ENCODE results near the gene TSPAN32.

The TSPAN32 gene, protein sequence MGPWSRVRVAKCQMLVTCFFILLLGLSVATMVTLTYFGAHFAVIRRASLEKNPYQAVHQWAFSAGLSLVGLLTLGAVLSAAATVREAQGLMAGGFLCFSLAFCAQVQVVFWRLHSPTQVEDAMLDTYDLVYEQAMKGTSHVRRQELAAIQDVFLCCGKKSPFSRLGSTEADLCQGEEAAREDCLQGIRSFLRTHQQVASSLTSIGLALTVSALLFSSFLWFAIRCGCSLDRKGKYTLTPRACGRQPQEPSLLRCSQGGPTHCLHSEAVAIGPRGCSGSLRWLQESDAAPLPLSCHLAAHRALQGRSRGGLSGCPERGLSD

DNA sequence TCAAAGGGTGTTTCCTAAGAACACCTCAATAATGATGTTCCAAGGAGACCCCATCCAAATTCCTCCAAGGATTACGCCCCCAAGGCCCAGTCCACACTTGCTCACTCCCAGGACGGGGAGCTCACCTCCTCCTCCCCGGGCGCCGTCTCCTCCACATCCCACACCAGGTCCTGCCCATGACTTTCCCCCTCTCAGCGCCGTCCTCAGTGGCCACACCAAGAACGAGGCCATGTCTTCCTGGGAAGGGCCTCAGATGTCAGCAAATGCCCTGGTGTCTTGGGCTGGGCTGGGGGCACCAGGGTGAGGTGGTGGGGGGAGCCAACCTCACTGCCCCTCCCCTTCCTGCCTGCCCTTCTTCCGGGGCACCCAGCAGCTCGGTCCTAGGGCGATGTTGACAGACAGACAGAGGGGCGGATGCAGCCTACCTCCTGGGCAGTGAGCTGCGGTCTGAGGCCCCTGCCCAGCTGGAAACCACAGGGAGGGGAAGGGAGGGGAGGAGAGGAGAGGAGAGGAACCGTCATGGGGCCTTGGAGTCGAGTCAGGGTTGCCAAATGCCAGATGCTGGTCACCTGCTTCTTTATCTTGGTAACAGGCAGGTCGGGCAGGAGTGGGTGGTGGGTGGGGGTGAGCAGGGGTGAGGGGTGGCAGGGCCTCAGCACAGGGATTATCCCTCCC lies at the start of gene TSPAN32, which contains the start of gene C11orf21:
TSPAN32 (plus strand) TSS at position 383 of the 675 bp plus-strand sequence; CDS start at position 520, 137 bp downstream.
C11orf21 (minus strand) TSS at position 288 of the 675 bp plus-strand sequence; CDS start at position 178, 110 bp downstream.
- peak; percentile 69 for DNase-seq
- ATAC-seq, result peak; percentile 58

DNA sequence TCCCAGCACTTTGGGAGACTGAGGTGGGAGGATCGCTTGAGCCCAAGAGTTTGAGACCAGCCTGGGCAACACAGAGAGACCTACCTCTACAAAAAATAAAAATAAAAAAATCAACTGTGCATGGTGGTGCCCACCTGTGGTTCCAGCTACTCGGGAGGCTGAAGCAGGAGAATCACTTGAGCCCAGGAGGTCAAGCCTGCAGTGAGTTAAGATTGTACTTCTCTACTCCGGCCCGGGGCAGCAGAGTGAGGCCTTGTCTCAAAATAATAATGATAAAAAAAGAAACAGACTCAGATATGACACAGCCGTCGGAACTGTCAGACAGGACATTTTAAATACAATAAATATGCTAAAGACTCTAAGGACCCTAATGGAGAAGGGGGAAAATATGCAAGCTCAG lies 49.8 kb upstream of the TSPAN32 start:
- ATAC-seq, result no peak
- no peak for DNase-seq

DNA sequence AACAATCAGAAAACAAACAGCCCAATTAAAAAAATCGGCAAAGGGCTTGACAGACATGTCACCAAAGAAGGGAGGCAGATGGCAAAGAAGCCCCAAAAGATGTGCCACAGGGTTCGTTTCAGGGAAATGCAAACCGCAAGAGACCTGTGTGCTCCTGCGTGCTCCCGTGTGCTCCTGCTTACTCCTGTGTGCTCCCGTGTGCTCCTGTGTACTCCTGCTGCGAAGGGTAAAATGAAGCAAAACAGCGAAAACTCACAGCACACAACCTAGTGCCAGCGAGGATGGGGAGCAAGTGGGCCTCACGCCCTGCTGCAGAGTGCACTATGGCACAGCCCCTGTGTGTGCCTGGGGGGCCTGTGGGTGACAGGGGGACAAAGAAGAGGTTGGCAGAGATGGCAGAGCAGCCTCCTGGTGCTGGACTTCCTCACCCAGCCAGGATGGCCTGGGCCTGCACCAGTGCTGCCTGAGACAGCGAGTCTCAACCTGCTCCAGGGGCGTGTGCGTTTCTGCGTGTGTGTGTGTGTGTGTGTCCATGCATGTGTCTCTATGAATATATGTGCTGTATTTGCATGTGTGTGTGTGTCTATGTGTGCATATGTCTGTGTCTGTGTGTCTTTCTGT lies 45.4 kb upstream of the TSPAN32 start:
- DNase-seq (no peak), ATAC-seq (no peak)

DNA sequence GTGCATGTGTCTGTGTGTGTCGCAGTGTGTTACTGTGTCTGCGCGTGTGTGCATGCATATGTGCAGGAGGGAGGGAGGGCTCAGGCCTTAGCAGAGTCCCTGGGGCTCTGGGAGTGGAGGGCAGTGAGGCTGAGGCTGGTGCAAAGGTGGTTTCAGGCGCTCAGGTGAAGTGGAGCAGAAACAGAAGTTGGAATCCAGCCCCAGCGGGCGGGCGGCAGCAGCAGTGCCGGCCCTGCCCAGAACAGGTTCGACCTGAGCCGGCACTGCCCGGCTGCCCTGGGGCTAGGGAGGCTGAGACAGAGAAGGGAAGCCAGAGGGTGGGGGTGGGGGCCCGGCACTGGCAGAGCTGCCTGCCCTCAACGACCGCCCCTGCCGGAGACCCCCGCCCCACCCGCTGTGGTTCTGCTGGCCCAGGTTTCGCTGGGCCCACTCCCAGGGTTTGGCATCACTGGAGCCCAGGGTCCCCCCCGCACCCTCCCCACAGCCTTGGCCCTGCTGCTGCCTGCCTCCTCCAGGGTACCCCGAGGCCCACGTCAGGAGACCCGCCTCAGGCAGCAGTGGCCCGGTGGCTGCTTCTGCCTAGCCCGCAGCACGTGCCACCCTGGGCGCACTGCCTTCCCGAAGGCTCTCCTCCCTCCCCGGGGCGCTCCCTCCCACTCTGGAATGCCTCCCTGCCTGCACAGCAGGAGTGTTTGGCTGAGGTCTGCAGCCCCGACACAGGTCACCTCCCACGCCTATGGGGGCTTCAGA lies 44.7 kb upstream of the TSPAN32 start:
- DNase-seq (no peak), ATAC-seq (no peak)

DNA sequence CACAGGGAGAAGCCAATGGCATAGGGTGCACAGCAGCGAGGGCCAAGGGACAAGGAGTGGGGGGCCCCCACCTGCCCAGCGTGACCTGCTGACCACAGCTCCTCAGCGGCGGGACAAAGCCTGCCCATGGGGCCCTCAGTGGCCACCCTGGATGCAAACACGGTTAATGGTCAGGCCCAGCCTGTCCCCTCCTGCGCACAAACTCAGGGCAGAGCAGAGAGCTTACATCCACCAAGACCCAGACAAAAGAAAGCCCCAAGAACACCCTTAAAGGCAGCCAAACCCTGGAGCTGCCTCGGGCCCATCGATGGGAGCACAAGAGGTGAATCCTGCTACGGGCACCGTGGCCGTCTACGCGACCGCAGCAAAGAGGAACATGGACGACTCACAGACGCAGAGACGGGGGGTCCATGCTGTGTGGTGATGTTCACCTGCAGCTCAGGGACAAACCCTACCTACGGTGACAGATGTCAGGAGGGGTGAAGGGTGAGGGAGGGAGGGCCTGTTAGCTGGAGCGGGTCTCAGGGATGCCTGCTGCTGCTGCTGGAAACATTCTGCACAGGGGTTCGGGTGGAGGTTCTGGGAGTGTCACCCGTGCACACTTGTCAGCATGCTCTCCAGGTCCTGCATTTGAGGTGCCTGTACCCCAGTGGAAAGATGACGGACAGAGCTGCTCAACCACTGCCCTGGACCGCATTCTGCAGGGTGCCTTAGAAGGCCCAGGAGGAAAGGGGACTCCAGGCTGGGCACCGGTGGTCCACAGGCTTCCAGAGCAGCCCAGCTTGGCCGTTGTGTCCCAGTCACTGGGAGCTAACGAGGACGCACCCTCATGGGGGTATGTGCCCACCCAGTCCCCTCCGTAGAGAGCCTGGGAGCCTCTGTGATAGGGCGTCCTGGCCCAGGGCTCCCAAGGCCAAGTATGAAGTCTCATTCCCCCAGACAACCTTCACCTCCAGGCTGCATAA lies 43.0 kb upstream of the TSPAN32 start:
- DNase-seq, result no peak
- no peak for ATAC-seq

DNA sequence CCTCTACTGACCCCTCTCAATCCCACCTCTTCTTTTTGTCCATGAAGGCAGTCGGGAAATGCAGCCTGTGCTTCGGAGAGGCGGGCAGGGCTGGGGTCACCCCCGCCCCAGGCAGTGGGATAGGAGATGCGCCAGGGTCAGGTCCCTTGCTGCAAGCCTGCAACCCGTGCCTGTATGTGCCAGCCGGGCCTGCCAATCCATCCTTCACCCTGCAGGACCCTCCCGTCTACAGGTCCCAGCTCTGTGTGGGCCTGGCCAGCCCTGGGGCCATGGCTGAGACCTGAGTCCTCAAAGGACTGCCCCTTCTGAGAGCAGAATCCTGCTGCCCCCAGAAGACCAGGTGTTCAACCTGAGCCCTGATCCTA lies 42.4 kb upstream of the TSPAN32 start:
- DNase-seq, result no peak
- no peak for ATAC-seq

DNA sequence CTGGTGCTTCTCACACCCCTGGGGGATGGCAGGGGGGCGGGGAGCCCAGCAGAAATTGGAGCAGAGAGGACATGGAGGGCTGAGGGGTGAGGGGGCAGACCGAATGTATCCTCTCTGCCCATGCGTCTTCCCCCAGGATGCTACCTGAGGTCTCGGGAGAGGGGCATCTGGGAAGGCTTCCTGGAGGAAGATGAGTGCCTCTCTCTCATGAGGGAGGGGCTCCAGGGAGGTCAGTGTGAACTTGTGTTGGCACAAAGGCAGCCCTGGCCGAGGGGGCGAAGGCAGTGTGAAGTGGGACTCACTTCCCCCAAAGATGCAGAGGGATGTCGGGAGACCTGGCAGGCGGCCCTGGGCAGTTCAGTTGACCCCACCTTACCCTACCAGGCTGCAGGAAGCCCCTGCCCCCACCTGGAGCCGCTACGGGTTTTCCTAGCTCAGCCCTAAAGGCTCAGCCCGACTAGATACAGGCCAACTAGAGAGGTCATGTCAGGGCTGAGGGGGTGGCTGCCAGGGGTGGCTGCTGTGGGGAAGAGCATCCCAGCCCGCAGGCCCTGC lies 41.8 kb upstream of the TSPAN32 start:
- DNase-seq (no peak), ATAC-seq (no peak)

DNA sequence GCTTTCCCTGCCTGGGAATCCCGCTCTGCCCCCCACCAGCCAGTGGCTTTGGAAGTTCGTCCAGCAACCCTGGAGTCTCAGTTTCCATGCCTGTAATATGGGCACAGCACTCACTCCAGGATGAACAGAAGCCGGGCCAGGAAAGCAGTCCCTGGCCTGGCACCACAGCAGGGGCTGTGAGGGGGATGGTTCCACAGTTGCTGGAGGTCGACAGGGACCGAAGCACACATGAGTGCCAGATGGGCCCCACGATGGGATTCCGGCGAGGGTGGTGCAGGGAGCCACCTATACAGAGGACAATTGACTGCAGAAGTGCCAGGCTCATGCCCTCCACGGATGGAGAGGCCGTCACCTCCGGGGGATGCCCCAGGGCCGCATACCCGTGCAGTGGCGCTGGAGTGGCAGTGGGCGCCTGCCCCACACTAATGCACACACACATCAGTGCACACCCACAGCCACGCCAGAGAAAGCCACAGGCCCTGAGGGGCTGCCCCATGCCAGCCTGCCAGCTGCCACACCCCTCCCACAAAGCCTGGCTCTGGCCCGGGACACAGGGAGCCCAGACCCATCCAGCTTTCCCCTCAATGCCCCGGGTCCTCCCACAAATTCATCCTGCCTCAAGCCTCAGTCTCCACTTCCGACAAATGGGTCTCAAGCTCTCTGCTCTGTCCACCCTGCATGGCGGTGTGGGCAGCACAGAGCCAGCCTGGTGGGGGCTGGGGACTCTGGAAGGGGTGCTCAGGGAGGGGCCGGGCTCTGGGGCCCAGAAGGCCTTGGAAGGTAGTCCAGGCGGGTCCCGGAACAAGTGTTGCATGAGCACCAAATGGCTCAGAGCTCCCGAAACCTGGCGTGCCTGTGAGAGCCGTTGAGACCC lies 41.1 kb upstream of the TSPAN32 start:
- ATAC-seq, result no peak
- DNase-seq, result no peak

DNA sequence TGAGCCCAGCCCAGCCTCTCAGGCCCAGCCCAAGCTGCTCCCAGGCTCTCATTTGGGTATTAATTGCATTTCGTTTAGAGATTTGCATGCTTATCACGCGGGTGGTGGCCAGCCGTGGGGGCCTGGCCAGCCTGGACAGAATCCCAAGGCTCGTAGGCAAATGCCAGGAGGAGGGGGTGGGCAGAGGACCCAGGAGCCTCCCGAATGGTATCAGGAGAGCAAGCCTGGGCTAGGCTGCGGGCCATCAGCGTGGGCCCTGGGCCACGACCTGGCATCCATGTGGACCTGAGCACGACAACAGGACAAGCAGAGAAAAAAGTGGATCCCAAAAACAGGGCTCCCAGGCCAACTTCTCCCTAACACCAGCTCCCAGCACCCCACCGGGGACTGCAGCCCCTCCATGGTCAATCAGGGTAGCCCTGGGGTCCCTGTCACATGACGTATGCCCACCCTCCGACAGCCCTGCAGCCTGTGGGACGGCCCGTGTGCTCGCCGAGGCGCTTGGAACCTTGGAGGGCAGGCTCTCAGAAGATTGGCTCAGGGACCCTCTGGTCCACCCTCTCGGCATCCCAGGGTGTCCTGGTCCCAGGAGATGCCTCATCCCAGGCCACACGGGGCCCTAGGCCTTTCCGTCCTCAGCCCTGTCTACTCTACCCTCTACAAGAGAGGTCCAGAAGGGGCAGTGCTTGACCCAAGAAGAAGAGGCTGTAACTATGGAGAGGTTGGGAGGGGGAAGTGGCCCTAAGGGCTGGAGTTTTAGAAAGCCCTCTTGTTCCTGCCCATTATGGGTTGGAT lies 40.2 kb upstream of the TSPAN32 start:
- ATAC-seq (no peak), DNase-seq (no peak)

DNA sequence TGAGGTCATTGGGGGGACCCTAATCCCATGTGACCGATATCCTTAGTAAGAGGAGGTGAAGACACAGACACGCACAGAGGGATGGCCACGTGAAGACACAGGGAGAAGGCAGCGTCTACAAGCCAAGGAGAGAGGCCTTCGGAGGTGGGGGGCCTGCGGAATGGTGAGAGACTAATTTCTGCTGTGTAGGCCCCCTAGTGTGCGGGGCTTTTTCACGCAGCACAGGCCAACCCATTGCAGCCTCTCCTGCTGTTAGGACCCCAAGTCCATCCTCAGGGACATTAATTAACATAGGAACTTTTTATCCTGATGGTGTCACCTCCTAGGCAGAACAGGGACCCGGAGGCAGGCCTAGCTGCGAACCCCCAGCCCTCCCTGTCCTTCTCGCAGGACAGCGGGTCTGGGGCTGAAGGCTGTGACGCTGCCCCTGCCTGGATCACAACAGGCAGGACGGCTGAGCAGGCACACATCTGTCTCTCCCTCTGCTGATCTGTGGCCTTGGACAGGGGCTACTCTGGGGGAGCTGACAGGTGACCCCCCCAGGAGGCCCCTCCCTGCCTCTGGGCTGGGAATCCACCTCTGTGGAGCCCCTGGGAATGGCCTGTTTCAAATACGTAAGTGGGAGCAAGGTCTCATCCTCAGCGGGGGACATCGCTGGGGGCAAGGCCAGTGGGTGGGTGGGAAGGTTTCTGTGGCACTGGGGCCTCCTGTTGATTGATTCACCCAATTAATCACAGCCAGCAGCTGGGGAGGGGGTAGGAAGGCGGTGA lies 39.3 kb upstream of the TSPAN32 start:
- DNase-seq, result no peak
- ATAC-seq, result no peak

DNA sequence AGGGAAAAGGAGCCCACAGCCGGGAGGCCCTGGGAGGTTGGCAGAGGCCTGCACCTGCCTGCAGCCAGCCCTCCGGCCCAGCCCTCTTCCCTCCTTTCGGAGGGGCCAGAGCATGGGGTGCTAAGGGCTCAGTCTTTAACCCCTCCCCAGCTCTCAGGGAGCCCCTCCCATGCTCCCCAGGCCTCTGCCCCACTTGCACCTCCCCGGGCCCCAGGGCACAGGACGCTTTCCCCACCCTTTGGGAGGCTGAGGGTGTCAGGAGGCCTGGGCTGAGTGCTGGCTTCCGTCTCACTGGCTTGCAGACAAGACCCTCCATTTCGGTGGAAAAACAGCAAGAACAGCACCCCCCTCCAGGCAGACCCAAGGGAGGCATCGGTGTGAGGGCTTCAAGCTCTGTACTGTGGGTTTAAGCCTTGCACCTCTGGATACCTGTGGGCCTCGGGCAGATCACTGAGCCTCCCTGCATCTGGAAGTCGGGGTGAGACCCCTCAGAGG lies 38.7 kb upstream of the TSPAN32 start:
- DNase-seq (no peak), ATAC-seq (no peak)

DNA sequence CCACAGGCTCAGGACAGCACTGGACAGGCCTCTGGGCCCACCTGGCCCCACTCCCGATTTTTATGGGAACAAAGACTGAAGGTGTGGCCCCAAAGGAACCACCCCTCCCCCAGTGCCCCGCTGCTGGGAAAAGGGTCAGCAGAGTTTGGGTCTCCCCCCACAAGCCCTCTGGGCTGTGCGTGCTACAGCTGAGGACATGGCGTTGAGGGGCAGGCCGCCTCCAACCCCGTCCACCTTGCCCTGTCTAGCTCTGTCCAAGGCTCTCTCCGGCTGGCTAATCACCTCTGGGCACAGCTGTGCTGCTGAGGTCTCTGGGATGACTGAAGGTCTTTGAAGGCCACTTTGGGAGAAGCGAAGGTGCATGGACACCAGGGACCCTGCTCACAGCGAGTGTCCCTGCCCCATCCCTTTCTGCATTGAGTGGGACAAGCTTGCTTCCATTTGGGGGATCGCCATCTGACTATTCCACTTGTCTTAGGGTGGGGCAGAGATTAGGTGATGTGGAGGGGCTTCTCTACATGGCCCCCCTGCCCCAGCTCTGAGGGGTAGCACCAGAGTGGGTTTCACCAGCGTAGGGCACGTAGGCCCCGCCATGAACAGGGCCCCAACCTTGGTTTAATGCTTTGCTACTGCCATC lies 38.0 kb upstream of the TSPAN32 start:
- DNase-seq (no peak), ATAC-seq (no peak)

DNA sequence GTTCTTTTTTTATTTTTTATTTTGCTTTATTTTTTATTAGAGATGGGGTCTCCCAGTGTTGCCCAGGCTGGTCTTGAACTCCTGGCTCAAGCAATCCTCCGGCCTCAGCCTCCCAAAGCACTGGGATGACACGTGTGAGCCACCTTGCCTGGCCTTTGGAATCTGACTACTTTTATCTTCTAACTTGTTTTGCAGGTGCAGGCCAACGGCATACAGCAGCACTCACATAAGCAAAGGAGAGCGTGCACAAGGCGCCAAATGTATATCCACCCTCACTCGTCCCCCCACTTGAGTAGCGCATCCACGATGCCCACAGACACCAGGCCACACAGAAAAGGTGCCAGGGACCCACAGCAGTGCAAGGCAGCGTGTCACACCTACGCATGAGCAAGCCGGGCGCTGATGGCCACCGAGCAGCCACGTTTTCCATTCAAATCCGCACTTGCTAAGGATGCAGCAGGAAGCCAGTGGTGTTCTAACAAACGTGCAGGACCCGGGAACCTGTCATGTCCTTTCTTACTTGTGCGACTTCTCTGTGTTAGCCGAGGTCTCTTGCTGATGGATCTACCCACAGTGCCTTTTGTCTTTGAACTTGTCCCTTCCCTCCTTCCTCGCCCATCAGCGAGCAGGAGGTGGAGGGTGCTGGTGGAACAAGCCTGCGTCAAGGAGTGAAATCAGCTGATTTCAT lies 37.3 kb upstream of the TSPAN32 start:
- DNase-seq (no peak), ATAC-seq (no peak)

DNA sequence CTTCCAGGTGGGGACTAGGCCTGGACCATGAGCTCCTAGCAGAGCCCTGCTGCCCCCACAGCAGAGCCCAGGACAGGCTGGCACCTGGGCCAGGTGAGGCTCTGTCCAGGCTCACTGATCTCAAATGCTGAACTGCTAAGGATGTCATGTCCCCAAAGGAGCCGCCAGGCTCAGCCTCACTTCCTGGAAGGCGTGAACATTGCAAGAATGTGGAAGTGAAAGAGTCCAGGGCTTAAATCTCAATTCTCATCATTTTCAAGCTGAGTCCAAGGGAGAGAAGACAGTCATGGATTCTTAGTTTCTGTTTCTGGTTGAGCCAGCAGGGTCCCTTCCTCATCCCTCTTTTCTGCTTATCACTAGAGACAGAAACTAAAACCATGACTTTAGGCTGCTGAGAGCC lies 36.4 kb upstream of the TSPAN32 start:
- DNase-seq, result no peak
- peak; percentile 14 for ATAC-seq

DNA sequence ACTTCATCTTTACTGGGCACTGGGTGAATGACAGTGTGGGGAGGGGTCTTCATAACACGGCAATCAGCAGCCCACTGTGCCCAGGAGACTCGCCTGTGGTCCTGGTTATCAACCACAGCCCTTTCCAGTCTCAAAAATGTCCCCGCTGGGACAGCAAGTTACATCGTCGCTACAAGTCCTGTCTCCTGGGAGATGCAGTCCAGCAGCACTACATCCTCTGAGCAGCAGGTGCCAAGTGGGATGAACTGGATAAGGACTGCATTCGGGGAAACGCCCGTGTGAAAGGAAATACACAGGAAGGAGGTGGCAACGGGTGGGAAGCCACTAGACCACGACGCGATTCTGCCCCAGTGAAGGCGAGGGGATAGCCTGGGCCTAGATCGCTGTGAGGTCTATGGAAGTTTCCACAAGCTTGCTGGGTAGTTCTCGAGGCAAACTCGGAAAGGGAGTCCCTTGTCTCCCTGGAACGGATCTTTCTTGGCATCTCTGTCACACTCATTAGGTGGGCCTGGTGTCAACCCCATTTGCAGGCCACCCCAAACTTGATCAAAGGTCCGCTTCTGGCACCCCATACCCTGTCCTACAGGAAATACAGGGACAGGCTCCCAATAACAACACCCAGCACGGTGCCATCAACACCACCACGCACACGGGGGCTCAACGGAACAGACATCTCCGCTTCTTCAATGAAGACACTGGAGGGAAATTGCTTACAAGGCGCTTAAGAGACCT lies 35.8 kb upstream of the TSPAN32 start:
- ATAC-seq (no peak), DNase-seq (no peak)

DNA sequence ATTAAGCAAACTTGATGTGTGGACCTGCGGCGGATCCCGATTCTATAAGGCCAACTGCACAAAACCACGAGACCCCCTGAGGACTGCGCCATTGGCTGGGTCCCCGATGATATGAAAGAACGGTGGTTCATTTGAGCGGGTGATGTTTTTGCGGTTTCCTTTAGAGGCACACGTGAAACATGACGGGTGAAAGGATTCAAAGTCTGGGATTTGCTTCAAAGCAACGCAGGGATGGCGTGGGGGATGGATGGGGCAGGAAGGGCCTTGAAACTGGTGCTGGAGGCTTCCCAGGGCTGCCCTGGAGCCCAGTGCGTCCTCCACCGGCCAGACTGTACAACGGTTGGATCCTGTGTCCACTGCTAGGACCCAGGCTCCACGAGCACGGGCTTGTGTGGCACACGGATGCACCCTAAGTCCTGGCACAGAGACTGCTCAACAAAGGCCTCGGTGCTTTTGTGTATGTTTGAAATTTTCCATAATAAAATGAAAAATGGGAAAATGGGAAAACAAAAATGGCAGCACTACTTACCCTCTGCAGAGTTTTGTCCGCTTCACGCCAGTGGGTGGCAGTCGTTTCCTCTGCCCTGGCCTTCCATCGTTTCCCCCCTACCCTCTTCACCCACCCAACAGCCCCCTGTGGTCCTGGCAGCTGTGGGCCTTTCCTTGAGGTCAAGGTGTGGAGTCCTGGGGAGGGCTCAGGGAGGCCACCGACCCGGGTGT lies 35.1 kb upstream of the TSPAN32 start:
- no peak for ATAC-seq
- DNase-seq, result no peak

All from stimulated activated naive CD8-positive, alpha-beta T cell treated with anti-CD3 and anti-CD28 coated beads, Interleukin-15, Interleukin-2, amounts not matched to agents 100 U/mL and 50 U/mL, for 24 hours (primary cell).